ENCODE measurements around the gene PDE4D.
"Not testable (repeated sequence)": the region's sequence is repeated elsewhere in the genome, so short reads cannot be mapped to it uniquely, and the experiment has no call there.

The PDE4D gene

DNA sequence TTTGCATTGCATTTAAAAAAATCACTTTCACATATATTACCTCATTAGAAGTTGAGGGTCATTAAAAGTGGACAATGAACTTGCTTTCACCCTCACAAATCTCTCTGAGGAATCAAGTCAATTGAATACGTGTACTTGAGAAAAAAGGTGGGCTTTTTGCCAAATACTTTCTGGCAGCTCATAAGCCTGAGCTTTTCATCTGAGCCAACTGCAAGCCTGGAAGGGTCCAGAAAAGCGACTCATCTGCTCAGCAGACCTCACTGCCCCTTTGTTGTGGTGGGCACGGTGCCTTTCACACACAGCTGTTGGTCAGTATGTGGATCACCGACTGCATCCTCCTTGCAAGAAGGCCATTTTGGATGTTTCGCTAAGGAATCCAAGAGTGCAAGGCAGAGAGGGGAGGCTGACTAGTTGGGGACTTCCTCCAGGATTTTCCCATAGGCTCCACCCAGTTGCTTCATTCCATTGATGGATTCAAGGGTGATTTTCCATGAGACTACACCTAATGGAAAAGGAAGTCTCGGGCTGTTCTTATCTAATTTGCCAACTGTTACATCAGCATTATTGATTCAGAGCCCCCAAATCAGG, 564.7 kb downstream of the PDE4D start:
- DNase-seq (ENCODE audit: low spot score), result no peak

- DNase-seq (ENCODE audit: low spot score), result no peak
Observed at GRCh38 chr5:59327191-59327980, 566.1 kb downstream of the PDE4D start.

DNA sequence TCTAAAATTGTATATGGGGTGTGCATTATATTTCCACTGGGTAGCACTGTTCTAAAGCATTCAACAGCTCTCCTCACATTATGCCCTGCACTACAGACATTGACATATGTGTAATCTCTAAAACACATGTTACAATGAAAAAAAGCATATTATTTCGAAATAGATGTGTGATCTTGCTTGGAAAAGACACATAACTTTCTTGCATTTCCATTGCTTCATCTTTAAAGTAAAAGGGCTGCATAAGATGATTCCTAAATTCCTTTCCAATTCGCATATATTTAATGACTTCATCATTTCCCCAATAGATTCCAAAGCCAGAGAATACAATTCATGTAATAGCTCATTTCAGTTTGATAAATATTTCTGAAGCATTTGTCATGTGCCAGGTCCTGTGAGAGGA, 566.9 kb downstream of the PDE4D start:
- no peak for DNase-seq (ENCODE audit: low spot score)

DNA sequence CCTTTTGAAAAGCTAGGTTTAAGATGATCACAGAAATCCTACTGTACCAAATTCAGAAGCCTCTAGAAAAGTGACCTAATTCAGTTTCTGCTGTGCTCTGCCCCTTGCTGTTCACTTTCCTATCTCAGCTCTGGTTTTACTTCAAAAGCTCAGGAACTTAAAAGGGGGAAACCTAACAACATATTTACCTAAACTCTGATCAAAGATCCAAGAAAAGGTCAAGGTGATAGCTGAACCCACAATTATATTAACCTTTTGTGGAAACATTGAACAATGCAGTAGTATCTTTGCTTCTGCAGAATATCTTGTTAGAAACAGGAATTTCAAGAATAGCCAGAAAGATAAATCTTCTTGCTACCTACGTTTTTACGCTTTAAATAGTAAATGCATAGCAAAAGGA, 568.5 kb downstream of the PDE4D start:
- no peak for DNase-seq (ENCODE audit: low spot score)

GRCh38 chr5:59322894-59323293, 570.6 kb downstream of the PDE4D start:
- no peak for DNase-seq (ENCODE audit: low spot score)

GRCh38 chr5:59322058-59322457, 571.5 kb downstream of the PDE4D start:
- DNase-seq (ENCODE audit: low spot score), result no peak

- no peak for DNase-seq (ENCODE audit: low spot score)
Observed at GRCh38 chr5:59321642-59322041, 571.9 kb downstream of the PDE4D start.

DNA sequence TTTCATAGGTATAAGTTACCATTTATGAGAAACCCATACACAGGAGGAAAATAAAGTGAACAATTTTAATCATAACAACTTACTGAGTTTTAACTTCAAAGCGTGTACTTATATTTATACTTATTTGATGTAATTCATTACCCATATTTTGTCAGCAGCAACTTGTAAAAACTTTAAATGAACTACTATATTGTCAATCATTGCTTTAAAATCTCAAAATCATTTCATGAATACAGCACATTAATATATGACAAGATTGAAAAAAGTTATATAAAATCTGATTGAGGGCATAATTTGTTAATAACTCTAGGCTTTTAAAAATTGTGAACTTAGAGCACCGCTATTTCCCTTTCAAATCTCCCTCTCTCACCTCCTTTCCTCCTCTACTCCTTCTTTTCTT, 573.1 kb downstream of the PDE4D start:
- no peak for DNase-seq (ENCODE audit: low spot score)

- no peak for DNase-seq (ENCODE audit: low spot score)
Observed at GRCh38 chr5:59319250-59319649, 574.3 kb downstream of the PDE4D start.

- DNase-seq (ENCODE audit: low spot score), result no peak
Observed at GRCh38 chr5:59317774-59318205, 575.7 kb downstream of the PDE4D start.

DNA sequence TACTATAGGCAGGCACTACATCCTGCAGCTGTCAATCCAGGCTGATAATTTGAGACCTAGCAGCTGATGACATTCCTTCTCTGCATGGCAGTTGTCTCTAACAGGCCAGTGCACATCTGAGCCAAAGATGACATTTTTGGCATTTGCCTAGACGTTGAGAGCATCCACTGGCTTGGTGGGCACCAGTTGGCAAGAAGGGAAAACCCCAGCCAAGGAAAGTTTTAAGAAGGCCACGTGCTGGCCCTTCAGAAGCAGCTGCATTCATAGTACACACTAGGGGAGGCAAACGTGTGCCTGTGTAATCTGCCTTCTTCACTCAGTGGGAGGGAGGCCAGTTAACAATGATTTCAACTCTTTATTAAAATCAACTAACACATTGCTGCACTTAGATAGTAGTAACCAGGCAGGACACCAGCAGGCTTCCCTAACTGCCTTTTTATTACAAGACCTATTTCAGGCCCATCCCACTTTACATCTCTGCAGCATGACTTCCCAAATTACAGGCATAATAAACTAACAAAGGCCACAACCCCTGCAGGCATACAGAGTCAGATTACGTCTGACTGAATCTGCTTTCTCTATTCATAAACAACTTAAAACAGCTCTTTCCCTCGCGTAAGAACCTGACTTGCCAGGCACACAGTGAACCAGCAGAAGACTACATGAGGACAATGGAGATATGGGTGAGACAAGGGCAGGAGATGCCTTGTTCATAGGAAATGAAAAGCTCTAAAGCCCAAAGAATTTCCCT, 576.3 kb downstream of the PDE4D start:
- DNase-seq (ENCODE audit: low spot score), result no peak

- no peak for DNase-seq (ENCODE audit: low spot score)
Observed at GRCh38 chr5:59312223-59312622, 581.3 kb downstream of the PDE4D start.

DNA sequence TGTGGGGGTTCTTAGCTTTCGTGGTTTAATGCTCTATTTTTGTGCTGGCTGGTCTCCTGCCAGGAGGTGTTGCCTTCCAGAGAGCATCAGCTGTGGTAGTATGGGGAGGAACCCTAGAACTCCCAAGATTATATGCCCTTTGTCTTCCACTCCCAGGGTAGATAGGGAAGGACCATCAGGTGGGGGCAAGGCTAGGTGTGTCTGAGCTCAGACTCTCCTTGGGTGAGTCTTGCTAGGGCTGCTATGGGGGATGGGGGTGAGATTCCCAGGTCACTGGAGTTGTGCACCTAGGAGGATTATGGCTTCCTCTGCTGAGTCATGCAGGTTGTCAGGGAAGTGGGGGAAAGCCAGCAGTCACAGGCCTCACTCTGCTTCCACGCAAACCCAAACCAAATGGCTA, 584.8 kb downstream of the PDE4D start:
- not testable (repeated sequence) for DNase-seq (ENCODE audit: low spot score)

DNA sequence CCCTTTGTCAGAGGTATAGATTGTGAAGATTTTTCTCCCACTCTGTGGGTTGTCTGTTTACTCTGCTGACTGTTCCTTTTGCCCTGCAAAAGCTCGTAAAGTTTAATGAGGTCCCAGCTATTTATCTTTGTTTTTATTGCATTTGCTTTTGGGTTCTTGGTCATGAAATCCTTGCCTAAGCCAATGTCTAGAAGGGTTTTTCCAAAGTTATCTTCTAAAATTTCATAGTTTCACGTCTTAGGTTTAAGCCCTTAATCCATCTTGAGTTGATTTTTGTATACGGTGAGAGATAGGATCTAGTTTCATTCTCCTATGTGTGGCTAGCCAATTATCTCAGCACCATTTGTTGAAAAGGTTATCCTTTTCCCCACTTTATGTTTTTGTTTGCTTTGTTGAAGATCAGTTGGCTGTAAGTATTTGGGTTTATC, 590.2 kb downstream of the PDE4D start:
- DNase-seq (ENCODE audit: low spot score), result not testable (repeated sequence)

DNA sequence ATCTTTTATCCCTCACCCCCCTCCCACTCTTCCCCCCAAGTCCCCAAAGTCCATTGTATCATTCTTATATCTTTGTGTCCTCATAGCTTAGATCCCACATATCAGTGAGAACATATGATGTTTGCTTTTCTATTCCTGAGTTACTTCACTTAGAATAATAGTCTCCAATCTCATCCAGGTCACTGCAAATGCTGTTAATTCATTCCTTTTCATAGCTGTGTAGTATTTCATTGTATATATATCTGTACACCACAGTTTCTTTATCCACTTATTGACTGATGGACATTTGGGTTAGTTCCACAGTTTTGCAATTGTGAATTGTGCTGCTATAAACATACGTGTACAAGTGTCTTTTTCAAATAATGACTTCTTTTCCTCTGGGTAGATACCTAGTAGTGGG, 591.0 kb downstream of the PDE4D start:
- not testable (repeated sequence) for DNase-seq (ENCODE audit: low spot score)

DNA sequence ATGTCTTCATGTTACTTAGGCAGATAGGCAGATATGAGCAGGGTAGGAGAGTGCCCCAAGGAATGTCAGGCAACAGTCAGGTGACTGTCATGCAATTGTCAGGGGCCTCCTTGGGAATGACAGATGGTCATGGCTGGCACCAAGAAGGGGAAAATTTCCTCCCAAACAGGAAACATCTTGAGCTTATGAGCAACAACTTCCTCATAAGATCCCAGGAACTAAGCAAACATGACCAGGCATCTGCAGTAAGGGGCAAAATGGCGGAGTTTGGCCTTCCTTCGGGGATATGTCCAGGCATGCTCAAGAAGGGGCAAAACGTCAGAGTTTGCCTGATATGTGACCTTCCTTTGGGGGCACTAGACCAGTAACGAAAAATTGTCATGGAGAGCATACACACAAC, 591.8 kb downstream of the PDE4D start:
- no peak for DNase-seq (ENCODE audit: low spot score)

GRCh38 chr5:59300930-59301329, 592.6 kb downstream of the PDE4D start:
- no peak for DNase-seq (ENCODE audit: low spot score)

GRCh38 chr5:59299006-59299405, 594.5 kb downstream of the PDE4D start:
- DNase-seq (ENCODE audit: low spot score), result no peak

GRCh38 chr5:59296317-59297264, 596.9 kb downstream of the PDE4D start:
- DNase-seq (ENCODE audit: low spot score), result no peak

GRCh38 chr5:59293700-59294099, 599.8 kb downstream of the PDE4D start:
- DNase-seq (ENCODE audit: low spot score), result no peak

- DNase-seq (ENCODE audit: low spot score), result no peak
Observed at GRCh38 chr5:59291941-59292340, 601.6 kb downstream of the PDE4D start.

DNA sequence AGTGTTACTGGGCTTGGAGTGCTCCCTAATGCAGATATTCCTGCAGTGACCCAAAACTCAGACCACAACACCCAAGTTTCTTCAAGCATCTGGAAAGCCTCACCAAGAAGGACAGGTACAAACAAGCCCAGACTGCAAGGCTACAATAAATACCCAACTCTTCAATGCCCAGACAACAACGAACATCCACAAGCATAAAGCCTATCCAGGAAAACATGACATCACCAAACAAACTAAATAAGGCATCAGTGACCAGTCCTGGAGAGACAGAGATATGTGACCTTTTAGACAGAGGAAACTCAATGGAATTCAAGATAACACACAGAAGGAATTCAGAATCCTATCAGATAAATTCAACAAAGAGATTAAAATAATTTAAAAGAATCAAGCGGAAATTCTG, 605.6 kb downstream of the PDE4D start:
- DNase-seq (ENCODE audit: low spot score), result no peak

Data from hematopoietic multipotent progenitor cell treated with erythropoietin and hydrocortisone succinate and interleukin-3 and kit ligand, for 15 days (in vitro differentiated cells).